HG03139 (cell line): Measurements from ENCODE around the gene MLEC.

Source experiments
- ATAC-seq: cut with Tn5 transposase; IDR thresholded peaks from one replicate; pipeline ENCODE4 v1.9.1; 2021; ENCODE audit not compliant: unreplicated experiment

The MLEC gene

DNA sequence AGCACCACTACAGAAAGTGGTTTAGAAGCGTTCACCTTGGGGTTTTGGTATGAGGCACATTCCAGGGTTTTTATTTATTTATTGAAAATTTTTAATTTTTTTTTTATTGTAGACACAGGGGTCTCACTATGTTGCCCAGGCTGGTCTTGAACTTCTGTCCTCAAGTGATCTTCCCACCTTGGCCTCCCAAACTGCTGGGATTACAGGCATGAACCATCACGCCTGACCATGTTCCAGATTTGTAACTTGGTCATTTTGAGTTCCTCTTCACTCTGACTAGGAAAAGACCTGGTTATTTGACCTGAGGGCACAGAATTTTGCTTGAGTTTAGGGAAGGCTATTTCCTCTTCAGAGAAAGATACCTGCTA lies 3.1 kb downstream of the MLEC start:
- ATAC-seq: no peak

DNA sequence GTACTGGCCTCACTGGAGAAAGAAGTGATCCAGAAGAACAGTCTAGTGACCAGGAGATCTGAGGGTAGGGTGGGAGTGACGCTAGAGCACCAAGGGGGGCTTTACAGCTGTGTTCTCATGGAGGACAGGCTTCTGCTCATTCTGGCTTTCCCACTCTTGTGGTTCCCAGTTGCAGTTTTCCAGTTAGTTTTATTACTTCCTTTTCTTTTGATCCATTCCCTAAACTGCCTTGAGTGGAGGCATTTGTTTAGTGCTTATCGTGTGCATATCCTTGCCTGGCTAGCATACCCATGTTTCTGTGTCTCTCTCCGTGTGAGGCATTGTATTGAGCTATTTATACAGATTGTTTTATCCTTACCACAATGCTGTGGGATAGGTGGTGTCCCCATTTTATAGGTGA lies 4.0 kb downstream of the MLEC start:
- no peak for ATAC-seq

DNA sequence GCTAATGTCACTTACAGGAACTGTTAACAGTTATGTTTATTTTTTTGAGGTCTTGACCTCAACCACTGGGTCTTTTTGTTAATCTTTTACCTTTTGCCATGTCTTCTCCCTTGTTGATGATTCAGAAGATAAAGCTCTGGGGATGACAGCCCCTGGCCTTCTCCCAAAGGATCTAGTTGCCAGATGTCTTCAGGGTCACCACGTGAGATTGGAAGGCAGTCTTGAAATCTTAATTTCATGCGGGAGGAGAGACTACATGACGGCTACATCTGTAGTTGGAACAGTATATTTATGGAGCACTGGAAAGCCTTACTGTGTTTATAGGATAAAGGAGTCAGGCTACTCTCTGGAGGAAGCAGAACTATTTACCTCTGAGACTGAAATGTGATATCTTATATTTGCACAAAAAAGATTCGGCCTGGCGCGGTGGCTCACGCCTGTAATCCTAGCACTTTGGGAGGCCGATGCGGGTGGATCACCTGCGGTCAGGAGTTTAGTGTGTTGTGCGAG lies 5.6 kb downstream of the MLEC start:
- no peak for ATAC-seq

DNA sequence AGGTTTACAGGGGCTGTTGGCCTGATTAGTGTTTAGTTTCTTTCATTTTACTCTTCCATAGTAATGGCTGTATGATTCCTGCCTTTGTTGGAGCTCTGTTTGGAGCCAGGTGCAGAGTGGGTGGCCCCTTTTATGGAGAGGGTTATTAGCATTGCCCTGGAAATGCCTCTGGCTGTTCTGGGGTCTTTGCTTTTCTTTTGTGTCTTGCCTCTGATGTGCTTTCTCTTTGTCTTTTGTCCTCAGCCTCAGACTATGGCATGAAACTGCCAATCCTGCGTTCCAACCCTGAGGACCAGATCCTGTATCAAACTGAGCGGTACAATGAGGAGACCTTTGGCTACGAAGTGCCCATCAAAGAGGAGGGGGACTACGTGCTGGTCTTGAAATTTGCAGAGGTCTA lies 6.9 kb downstream of the MLEC start:
- ATAC-seq: no peak

DNA sequence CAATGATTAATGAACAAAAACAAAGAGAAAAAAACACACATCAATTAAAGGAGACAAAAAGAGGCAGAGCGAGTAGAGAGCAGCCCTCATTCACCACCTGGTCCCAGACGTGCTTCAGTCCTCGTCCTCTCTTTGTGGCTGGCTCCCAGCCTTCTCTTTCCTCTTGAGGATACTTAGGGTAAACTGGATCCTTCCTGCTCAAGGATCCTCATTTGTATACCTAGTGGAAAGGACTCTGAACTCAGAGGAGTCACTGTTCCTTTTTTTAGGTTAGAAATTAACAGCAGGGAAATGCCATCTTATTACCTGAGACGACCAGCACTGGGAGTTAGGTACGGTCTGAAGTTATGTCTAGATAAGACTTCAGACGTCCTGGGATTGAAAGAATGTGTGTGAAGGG lies 9.7 kb downstream of the MLEC start:
- ATAC-seq: no peak

DNA sequence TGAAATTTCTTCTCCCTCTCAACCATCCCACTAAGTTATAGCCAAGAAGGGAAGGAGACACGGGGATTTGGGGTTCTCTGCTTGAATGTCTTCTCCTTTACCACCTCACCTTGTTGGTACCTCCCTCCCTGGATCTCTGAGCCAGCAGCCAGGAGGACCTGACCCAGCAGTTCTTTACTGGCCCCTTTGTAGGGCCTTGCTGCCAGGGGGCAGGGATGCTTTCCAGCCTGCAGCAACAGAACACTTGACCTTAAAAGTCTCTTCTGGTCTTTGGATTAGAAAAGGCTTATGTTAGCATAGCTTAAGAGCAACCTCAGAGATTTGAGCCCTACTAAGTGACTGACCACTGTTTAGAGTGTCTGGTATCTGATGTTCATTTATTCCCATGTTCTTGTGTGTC lies 10.4 kb downstream of the MLEC start:
- no peak for ATAC-seq

DNA sequence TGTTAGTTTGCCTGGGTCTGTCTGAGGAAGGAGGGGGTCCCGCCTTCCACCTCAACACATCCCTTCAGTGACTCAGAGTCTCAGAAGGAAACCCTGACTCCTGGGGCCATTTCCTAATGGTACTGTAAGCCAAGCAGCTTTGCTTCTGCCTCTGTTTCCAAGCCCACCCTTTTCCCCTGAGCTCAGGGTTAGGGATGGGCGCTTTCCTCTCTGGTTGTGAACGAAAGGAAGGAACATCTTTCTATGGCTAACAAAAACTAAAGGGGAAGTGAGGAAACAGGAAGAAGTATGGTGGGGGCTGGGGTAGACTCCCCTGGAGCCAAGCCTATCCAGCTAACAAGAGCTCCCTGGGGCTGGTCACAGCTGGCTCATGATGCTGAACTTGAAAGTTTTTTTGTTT lies 11.7 kb downstream of the MLEC start:
- no peak for ATAC-seq

DNA sequence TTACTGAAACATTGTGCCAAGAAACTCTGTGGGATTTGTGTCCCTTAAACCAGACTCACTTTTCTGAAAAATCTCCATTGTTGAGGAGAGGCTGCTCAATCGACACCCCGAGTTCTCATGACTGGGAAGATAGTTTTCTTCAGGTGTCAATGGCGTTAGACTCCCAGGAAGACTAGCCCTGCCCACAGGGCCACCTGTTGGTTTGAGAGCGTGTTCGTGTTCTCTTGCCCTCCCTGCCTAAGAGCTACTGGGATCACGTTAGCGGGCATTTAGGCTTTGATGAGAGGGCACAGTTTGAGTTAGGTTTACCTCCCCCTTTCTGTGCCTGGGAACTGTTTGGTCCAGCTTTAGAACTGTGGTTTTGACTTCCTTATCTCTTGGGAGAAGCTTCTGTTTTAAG lies 12.6 kb downstream of the MLEC start:
- no peak for ATAC-seq

DNA sequence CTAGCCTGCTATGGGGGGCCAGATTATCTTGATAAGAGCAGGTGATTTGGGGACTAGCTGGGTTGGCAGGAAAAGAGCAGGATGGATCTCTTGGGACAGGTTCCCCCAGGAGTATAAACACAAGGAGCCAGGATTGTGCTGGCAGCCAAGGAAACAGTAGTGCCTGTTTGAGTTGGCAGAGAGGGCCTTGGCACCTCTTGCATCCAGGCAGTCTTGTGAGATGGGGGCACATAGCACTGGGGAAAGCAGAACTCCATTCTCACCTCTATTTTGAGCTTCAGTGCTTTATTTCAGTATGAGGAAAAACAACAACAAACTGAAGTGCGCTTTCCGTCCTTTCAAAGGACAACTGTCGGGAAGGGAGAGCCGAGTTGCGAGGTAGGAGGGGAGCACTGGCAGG lies 13.9 kb downstream of the MLEC start:
- ATAC-seq: no peak

DNA sequence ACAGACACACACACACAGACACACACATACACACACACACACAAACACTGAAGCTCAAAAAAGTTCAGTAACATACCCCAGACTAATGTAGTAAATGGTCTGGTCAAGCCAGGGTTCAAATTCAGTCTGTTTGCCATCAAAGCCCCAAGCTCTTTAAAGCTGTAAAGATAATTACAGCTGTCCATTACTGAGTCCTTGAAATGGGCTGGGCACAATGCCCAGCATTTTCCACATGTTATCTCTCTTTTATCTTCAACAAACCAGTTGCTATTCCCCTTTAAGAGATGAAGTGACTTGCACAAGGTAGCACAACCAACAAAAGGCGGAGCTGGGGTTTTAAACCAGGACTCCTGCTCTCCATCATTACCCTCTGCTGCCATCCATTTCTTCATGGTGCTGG lies 15.7 kb downstream of the MLEC start:
- no peak for ATAC-seq

DNA sequence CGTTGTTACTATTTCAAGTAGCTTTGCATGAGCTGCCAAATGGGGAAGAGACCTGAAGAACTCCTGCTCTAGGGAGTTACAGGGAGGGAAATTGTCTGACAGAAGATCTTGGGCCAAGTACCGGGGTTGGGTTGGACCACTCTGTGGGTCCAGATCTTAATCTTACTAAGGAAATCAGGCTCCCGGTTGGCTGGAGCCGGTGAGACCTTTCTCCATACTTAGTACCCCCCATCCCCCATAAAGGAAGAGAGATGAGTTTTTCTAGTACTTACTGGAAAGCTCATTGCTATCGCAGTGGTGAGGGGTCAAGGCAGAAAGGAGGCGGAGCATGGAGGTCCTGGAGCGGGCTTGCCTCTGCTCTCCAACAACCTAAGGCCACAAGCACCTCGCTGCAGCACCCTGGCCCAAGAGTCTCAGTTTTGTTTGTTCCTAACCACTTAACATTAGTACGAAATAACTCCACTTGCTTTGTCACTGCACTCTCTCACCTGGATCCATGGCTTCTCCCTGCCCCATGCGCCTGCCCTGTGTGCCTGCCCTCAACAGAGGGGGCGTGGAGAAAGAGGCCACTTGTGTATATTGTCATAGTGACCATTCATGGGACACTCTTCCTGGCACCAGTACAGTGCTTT lies 16.5 kb downstream of the MLEC start:
- ATAC-seq: no peak

DNA sequence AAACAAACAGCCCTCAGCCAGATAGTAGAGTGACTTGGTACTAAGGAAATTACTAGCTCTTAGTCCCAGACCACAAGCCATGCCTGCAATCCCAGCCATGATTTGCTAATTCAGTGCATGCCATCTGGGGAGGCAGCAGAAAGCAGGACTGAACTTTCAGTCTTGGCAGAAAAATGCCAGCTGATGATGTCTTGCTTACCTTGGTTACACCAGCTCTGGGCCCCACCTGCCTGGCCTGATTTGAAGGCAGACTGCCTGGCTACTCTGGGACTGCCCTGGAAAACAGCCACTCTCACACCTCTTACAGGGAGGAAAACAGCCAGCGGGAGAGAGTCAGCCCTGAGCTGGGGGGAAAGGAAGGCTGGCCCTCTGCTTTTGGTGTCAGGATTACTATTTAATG lies 18.7 kb downstream of the MLEC start:
- no peak for ATAC-seq

DNA sequence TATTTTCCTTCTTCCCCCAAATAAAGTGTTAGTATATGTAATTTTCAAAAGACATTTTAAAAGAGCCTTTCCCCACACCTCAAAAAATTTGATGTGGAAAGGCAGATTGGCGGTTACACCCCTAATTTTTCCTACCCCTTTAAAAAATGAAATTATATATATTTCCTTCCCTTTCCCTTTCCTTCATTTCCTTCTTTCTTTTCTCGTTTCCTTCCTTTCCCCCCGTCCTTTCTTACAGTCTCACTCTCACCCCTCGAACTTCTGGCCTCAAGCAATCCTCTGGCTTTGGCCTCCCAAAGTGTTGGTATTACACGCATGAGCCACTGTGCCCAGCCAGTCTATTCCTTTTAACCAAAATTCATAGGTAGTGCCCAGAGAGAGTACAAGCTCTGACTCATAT lies 19.1 kb downstream of the MLEC start:
- ATAC-seq: no peak

DNA sequence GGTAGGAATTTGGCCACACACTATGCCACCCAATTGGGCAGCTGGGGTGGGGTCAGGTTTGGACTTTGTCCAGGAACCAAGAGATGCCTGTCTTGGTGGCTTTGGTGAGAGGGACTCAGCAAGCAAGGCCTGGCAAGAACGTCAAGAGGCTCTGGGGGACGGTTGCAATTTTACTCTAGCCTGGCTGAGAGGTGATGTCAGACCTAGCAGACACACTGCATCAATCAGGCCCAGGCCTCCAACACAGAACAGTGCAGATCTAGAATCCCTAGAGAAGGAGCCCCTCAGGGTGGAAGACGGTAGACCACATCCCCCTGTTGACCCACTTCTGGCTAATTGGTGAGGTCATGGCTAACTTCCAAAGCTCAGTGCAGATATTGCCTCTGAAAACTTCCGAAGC lies 21.7 kb downstream of the MLEC start:
- ATAC-seq: no peak

DNA sequence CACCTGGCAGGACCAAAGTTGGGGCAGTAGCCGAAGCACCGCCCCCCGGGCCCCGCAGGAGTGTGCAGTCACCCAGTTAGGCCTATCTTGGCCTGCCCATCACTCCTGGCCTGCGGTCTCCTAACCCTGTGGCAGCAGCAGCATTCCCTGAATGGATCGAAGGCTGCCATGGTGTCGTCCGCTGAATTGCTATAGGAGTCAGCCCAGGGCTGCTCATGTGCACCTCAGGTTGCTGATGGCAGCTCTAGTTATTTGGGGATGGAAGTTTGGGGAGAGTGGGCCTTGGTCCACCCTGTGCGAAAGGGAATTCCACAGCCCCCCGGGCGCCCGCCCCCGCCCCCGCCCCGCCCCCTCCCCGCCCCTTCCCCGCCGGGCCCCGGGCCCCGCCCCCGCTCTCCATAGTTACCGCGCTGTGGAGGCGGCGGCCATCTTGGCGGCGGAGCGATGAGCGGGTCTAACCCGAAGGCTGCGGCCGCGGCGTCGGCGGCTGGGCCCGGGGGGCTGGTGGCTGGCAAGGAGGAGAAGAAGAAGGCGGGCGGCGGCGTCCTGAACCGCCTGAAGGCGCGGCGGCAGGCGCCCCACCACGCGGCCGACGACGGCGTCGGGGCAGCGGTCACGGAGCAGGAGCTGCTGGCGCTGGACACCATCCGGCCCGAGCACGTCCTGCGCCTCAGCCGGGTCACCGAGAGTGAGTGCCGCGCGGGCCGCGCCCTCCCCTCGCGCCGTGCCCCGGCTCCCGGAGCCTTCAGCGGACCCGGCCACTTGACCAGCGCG lies 23.3 kb downstream of the MLEC start, which contains the start of gene UNC119B:
TSS of gene UNC119B (plus strand) at position 428 of the 774 bp plus-strand sequence. CDS start at position 445, 17 bp downstream.
- ATAC-seq: peak; percentile 52

DNA sequence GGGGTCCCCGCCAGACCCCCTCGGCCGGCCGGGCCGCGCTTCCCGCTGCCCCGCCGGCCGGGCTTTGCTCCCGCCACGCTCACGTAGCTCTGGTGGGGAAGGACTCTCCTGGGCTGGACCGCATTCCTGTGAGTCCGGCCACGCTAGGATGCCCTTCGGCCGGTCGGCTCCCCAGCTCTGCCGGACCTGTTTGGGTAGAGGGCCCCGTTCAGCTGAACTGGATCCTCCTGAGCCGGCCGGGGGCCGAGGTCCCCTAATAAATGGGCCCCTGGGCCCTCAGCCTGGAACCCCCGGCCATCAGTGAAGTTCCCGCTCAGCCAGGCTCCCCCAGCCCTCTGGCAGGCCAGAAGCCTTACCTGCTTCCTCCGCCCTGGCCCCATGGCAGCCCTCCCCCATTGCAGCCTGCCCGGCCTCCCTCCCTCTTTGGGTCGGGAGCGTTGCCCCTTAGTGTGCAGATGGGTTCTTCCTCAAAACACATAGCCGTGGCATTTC lies 23.9 kb downstream of the MLEC start:
- ATAC-seq: peak; percentile 21

DNA sequence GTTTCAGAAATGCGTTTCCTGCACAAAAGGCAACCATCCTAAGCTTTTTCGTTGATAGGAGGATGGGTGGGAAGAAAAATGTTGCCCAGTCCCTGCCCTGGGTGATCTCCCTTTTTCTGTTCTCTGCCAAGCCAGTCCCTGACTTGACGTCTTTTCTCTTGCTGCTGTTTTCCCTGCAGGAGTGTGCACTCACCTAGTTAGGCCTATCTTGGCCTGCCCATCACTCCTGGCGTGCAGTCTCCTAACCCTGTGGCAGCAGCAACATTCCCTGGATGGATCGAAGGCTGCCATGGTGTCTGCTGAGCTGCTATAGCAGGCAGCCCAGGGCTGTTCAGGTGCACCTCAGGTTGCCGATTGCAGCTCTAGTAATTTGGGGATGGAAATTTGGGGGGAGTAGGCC lies 24.5 kb downstream of the MLEC start:
- ATAC-seq: no peak

DNA sequence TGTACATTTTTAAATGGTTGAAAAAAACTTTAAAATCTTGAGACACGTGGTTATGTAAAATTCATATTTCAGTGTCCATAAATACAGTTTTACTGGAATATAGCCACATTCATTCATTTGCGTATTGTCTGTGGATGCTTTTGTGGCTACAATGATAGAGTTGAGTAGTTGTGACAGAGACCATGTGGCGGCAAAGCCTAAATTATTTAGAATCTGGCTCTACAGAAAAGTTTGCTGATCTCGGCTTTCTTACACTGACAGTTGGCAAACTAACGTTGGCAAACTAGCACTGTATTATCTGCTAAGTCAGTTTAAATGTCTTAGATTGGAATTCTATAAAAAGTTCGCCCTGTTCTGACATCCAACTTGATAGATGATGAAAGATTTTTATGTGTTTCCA lies 25.7 kb downstream of the MLEC start:
- ATAC-seq: no peak

DNA sequence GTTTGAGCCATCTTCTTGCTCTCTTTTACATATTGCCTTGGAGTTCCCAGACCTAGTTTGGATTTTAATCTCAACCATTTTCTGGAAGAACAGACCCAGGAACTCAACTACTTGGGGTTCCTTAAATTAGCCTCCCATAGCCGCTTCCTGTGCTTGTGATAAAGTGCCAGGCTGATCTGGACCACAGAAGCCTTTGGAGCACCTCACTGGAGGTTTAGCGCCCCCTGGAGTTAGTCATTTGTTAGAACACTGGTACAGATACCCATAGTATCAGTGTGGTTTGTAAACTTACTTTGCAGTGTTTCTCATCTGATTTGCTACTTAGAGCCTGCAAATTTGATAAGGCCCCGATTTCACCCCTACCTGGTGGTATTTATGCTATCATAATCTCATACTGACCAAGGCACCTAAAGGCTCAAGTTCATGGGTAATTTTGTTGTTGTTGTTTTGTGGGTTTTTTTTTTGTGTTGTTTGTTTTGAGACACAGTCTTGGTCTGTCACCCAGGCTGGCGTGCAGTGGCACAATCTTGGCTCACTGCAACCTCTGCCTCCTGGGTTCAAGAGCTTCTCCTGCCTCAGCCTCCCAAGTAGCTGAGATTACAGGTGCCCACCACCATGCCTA lies 27.0 kb downstream of the MLEC start:
- ATAC-seq: no peak

DNA sequence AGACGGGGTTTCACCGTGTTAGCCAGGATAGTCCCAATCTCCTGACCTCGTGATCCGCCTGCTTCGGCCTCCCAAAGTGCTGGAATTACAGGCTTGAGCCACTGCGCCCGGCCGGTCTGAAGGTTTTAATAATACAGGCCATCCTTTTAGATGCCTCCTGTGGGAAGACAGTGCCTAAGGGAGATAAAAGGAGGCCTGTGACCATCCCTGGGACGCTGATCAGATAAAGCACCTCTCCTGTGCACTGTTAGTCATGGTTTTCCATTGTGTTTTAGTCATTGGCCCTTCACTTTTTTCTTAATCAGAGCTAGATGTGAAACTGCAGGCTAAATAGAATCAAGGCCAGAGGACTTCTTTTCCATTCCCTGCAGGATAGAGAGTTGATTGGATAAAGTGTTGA lies 31.1 kb downstream of the MLEC start:
- ATAC-seq: no peak

DNA sequence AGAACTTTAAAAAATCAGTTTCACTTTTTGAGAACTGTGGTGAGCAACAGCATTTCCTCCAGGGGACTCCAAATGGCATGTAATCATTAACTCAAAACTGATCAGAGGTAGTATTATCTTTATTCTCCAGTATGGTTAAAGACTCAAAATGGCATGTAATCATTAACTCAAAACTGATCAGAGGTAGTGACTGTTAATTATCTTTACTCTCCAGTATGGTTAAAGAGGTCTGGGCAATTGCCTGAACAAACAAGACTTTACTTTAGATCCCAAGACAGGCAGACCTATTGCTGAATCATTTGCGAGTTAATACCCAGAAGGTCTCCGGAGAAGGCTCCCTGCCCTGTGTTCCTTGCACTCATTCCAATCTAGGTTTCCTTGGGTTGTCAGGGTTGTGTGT lies 32.1 kb downstream of the MLEC start:
- no peak for ATAC-seq
